LNCaP clone FGC (cell line): ENCODE measurements around the gene ROBO1.
"Not testable (repeated sequence)": the region's sequence is repeated elsewhere in the genome, so short reads cannot be mapped to it uniquely, and the experiment has no call there.

Source experiments
- DNase-seq: peaks from one replicate; pipeline ENCODE4 v3.0.0-alpha.2; 2011; ENCODE audit warnings: low read depth
- H3K4me3 ChIP-seq: 2 replicates; pipeline ENCODE4 v1.5.1; 2011; ENCODE audit warnings: mild to moderate bottlenecking, low read depth, low read length, control low read depth
- CTCF ChIP-seq: IDR thresholded peaks from 2 replicates; pipeline ENCODE4 v1.5.1; 2012; ENCODE audit warnings: mild to moderate bottlenecking; ENCODE audit not compliant: control insufficient read depth, insufficient read depth; ENCODE audit errors: extremely low read depth

The ROBO1 gene

GRCh38 chr3:78887547-78888011, 880.2 kb downstream of the ROBO1 start:
- DNase-seq, result no peak
- no peak for TF ChIP-seq CTCF
- no peak overlapping the region for H3K4me3 ChIP-seq

- no peak for TF ChIP-seq CTCF
- DNase-seq, result no peak
- H3K4me3 ChIP-seq, result no peak overlapping the region
These were observed 880.8 kb downstream of the ROBO1 start for GRCh38 chr3:78887029-78887428.

GRCh38 chr3:78884567-78884966, 883.2 kb downstream of the ROBO1 start:
- H3K4me3 ChIP-seq, DNase-seq: not testable (repeated sequence)

DNA sequence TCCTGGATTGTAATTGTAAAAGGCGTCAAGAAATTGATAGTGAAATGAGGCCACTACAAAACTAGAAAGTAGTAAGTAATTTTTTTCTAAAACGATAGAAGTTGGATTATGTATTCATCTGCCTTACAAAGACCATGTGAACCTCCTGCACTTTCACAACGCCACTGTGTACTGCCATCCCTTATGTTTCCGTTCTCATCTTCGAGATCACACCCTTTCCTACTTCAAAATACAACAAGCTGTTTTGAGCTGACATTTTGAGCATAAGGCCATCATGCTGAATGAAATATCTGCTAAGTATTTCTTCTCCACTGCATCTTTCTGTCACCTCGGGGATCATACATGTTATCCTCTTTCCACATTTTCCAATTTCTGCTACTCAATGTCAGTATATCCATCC, 885.5 kb downstream of the ROBO1 start:
- H3K4me3 ChIP-seq, result no peak overlapping the region
- DNase-seq, result no peak
- no peak for TF ChIP-seq CTCF

DNA sequence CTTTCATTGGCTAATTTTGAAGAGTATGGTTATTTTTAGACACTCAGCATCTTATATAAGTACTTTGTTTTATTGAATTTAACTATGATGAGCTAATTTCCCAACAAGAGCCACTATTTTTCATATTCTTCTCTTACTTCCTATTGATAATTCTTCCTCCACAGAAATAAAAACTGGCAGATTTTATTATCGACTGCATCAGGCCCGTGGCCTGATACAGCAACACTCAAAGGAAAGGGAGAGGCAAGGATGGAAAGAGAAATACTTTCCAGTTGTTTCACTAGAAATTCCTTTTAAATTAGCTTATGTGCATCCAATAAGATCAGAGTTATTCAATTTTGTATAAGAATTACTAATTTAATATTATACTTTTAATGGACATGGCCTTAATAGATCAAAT, 886.3 kb downstream of the ROBO1 start:
- DNase-seq, result no peak
- H3K4me3 ChIP-seq, result no peak overlapping the region
- TF ChIP-seq CTCF, result no peak

GRCh38 chr3:78880603-78881461, 887.0 kb downstream of the ROBO1 start:
- DNase-seq, result no peak
- no peak for TF ChIP-seq CTCF
- no peak overlapping the region for H3K4me3 ChIP-seq

- no peak for TF ChIP-seq CTCF
- DNase-seq, result no peak
- no peak overlapping the region for H3K4me3 ChIP-seq
These were observed 888.4 kb downstream of the ROBO1 start for GRCh38 chr3:78879295-78879860.
